ENCODE measurements around the gene HSD17B4. TPM values are rescaled to one million over a fixed set of nuclear protein-coding genes. Genes with fewer than 3 reads are reported as not detected.

The HSD17B4 gene
- total and polyA plus RNA-seq, 2 of the 13 experiments (the other 11 are each of a cell fraction or from before 2014, with no cell fraction given): 178 to 399 TPM

GRCh38 chr5:119483155-119483554 is 30.9 kb downstream of the HSD17B4 start:
- Histone ChIP-seq H3K4me2 (ENCODE audit: low read depth, low read length) (no peak overlapping the region), H3K79me2 (ENCODE audit: insufficient read depth, low read length) (no peaks in the 10 kb centered on the region), H2AFZ (ENCODE audit: low read length) (no peak overlapping the region), H3K9me3 (ENCODE audit: low read length) (no peaks in the 10 kb centered on the region), H3K9ac (ENCODE audit: insufficient read depth, low read depth, low read length) (no peak overlapping the region), H3K27me3 (ENCODE audit: control insufficient read depth in 1 of 2, insufficient read depth in 2 of 2, low read length in 2 of 2) (no peaks in the 10 kb centered on the region), H3K4me3 (replicated peaks in 1 of 3; ENCODE audit: insufficient read depth in 1 of 3, low read depth in 2 of 3, low read length in 3 of 3) (no peak overlapping the region), H3K4me1 (ENCODE audit: insufficient read depth, low read length) (peaks cover 20% of the 10 kb centered on the region), H3K27ac (ENCODE audit: extremely low read length, insufficient read depth, low read length) (peak overlapping the region; percentile 1), H4K20me1 (ENCODE audit: insufficient read depth, low read length) (no peaks in the 10 kb centered on the region), H3K36me3 (replicated peaks in 1 of 2; ENCODE audit: control insufficient read depth in 1 of 2, insufficient read depth in 2 of 2, low read length in 2 of 2) (peaks cover 6 to 34% of the 10 kb centered on the region in 2 experiments)
- ChIA-PET CTCF (ENCODE audit: low intra/inter-chr PET ratio, low total read pairs) (no interaction called here), POLR2A (no interaction called here)
- TF ChIP-seq SKI (IDR thresholded peaks at IDR 0.05; ENCODE audit: partially characterized antibody): no peak
- TF ChIP-seq POLR2A (IDR thresholded peaks at IDR 0.05; ENCODE audit: insufficient read depth in 1 of 2, low read depth in 2 of 2, low read length in 2 of 2): no peak
- peak; percentile 92 for TF ChIP-seq PPARG (CRISPR knock-in tag; conservative IDR thresholded peaks at IDR 0.05)
- peak; percentile 64; the same call in 1 of the 2 replicates for TF ChIP-seq RXRB (CRISPR knock-in tag; IDR thresholded peaks at IDR 0.05; ENCODE audit: borderline replicate concordance)
- peak; percentile 41; the same call in 1 of the 2 replicates for TF ChIP-seq TCF7 (IDR thresholded peaks at IDR 0.05; ENCODE audit: low read depth)
- TF ChIP-seq U2AF1 (optimal IDR thresholded peaks at IDR 0.05; ENCODE audit: low read depth, low read length): no peak
- 78% methylated on average over 1 of the region's 1 CpG for WGBS (ENCODE audit: low lambda C conversion rate)
- intact Hi-C loops (cut with micrococcal nuclease; ENCODE audit: unreplicated experiment): no loop called here
- no peak for DNase-seq (ENCODE audit: low spot score)
- ATAC-seq: no peak
- no TSS peak for BruUV-seq (replicated peaks)
- in situ Hi-C loops (cut with HindIII; ENCODE audit: extremely low pct_ligation_motif_present, low pct_unique_long_range_greater_than_20kb): no loop called here
- FAIRE-seq: no peak

- Histone ChIP-seq H3K9ac (ENCODE audit: insufficient read depth, low read depth, low read length) (no peak overlapping the region), H4K20me1 (ENCODE audit: insufficient read depth, low read length) (no peaks in the 10 kb centered on the region), H2AFZ (ENCODE audit: low read length) (no peak overlapping the region), H3K36me3 (replicated peaks in 1 of 2; ENCODE audit: control insufficient read depth in 1 of 2, insufficient read depth in 2 of 2, low read length in 2 of 2) (peaks cover 8 to 25% of the 10 kb centered on the region in 2 experiments), H3K4me3 (replicated peaks in 1 of 3; ENCODE audit: insufficient read depth in 1 of 3, low read depth in 2 of 3, low read length in 3 of 3) (no peak overlapping the region), H3K9me3 (ENCODE audit: low read length) (no peaks in the 10 kb centered on the region), H3K4me1 (ENCODE audit: insufficient read depth, low read length) (peaks cover 20% of the 10 kb centered on the region), H3K27me3 (ENCODE audit: control insufficient read depth in 1 of 2, insufficient read depth in 2 of 2, low read length in 2 of 2) (no peaks in the 10 kb centered on the region), H3K79me2 (ENCODE audit: insufficient read depth, low read length) (no peaks in the 10 kb centered on the region), H3K27ac (ENCODE audit: extremely low read length, insufficient read depth, low read length) (no peak overlapping the region), H3K4me2 (ENCODE audit: low read depth, low read length) (no peak overlapping the region)
- POLR2A ChIA-PET: no interaction called here
- no peak for DNase-seq (ENCODE audit: low spot score)
- FAIRE-seq: no peak
- no TSS peak for BruUV-seq (replicated peaks)
- in situ Hi-C loops (cut with HindIII; ENCODE audit: extremely low pct_ligation_motif_present, low pct_unique_long_range_greater_than_20kb) (no loop called here), intact Hi-C loops (cut with micrococcal nuclease; ENCODE audit: unreplicated experiment) (no loop called here)
- TF ChIP-seq MEF2D (CRISPR knock-in tag; IDR thresholded peaks at IDR 0.05) (no peak), BCL6 (CRISPR knock-in tag; IDR thresholded peaks at IDR 0.05) (no peak), PTBP1 (IDR thresholded peaks at IDR 0.05; ENCODE audit: low read depth, low read length, poor library complexity, severe bottlenecking) (no peak), NFYB (CRISPR knock-in tag; IDR thresholded peaks at IDR 0.05) (no peak), HNRNPLL (IDR thresholded peaks at IDR 0.05; ENCODE audit: low read depth, low read length, poor library complexity, severe bottlenecking) (no peak), ZNF329 (CRISPR knock-in tag; IDR thresholded peaks at IDR 0.05; ENCODE audit: low read depth) (no peak), ZBTB38 (CRISPR knock-in tag; IDR thresholded peaks at IDR 0.05) (no peak)
- WGBS (ENCODE audit: low lambda C conversion rate): over 99% methylated on average over 4 of the region's 4 CpGs
- no peak for ATAC-seq
- CTCF ChIA-PET (ENCODE audit: low intra/inter-chr PET ratio, low total read pairs): no interaction called here
Observed at GRCh38 chr5:119484884-119485283, 32.6 kb downstream of the HSD17B4 start.
